Thyroid gland (tissue), 4 donors: ENCODE results near the gene IFFO2. TPM values are rescaled to one million over a fixed set of nuclear protein-coding genes. Genes with fewer than 3 reads are reported as not detected.

Experiments used
- DNase-seq, 2 donors: peaks; one replicate each; pipeline ENCODE4 v3.0.0-alpha.2; 2019
- H3K27ac ChIP-seq, 3 donors: fragments of 200-600 bp; sonication (generic); 1 replicate in 2 of 3; 2 replicates in 1 of 3; pipeline ENCODE4 v1.5.1; 2016 to 2019; ENCODE audit warnings: mild to moderate bottlenecking in 1 of 3, moderate library complexity in 1 of 3
- H3K27me3 ChIP-seq: fragments of 200-600 bp; sonication (generic); one replicate; pipeline ENCODE4 v1.5.1; 2019
- H3K36me3 ChIP-seq, 2 donors: fragments of 200-600 bp; sonication (generic); one replicate each; pipeline ENCODE4 v1.5.1; 2016 to 2019
- H3K4me1 ChIP-seq, 2 donors: fragments of 200-600 bp; sonication (generic); one replicate each; pipeline ENCODE4 v1.5.1; 2017 to 2019
- H3K4me3 ChIP-seq, 3 donors: fragments of 200-600 bp; sonication (generic); replicated peaks in 1 of 3; 1 replicate in 2 of 3; 2 replicates in 1 of 3; pipeline ENCODE4 v1.5.1; 2016; ENCODE audit warnings: mild to moderate bottlenecking in 1 of 3
- H3K9me3 ChIP-seq: fragments of 200-600 bp; sonication (generic); one replicate; pipeline ENCODE4 v1.5.1; 2017
- CTCF ChIP-seq, 6 experiments: fragments of 200-600 bp in 3 of 6; fragments of 450-650 bp in 3 of 6; sonication (generic) in 3 of 6; IDR thresholded peaks; one replicate each; pipeline ENCODE4 v1.5.1; 2016 to 2019; ENCODE audit warnings: antibody characterized with exemption in 6 of 6, mild to moderate bottlenecking in 2 of 6, inconsistent platforms in 1 of 6, moderate library complexity in 1 of 6
- POLR2A ChIP-seq, 2 donors: fragments of 450-650 bp; IDR thresholded peaks; one replicate each; pipeline ENCODE4 v1.6.1; 2017; ENCODE audit warnings: antibody characterized with exemption in 2 of 2, mild to moderate bottlenecking in 2 of 2, moderate library complexity in 1 of 2
- WGBS, 2 donors: methylation state at CpG; one replicate each; pipeline ENCODE4 v1.1.5; 2017; 5-methylcytosine and 5-hydroxymethylcytosine counted together
- intact Hi-C: fragments of 100-400 bp; cut with DNase I; formaldehyde crosslinking; loops from one replicate; pipeline ENCODE4 v1.15.1; 2023
- total RNA-seq, 4 donors: library from RNA; depleted of rRNA; stranded (reverse); fragments of >200 nt; gene quantifications; one replicate each; pipeline ENCODE4 v1.2.3, GENCODE V29; 2016

Gene IFFO2
- total RNA-seq, 4 donors from 2014 or later: 7.2 to 11.3 (median 10.1) TPM

DNA sequence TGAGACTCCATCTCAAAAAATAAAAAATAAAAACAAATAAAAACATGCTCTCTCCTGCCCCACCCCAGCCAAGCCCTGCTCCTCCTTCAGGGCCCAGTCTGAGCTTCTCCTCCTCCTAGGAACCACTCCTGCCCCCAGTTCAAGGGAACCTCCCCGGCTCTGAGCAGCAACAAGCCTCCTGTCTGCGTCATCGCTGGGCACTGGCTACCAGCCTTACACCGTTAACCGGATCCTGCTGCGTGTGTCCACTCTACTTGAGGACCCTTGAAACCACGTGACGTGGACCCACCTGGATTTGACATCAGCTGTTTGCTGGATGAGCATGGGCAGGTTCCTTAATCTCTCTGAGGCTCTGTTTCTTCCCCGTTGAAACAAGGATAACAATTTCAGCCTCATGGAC lies 95.4 kb downstream of the IFFO2 start:
- no peak overlapping the region for H3K4me3 ChIP-seq
- H3K27me3 ChIP-seq: no peaks in the 10 kb centered on the region
- DNase-seq: peak in 1 of 2 donors; percentile 39
- whole genome bisulfite sequencing, 2 donors: 38 to 55% methylated on average over 9 of the region's 9 CpGs
- intact Hi-C loops: no loop called here
- H3K36me3 ChIP-seq: no peaks in the 10 kb centered on the region
- no peaks in the 10 kb centered on the region for H3K9me3 ChIP-seq
- TF ChIP-seq POLR2A (IDR thresholded peaks at IDR 0.05) (no peak), CTCF (IDR thresholded peaks at IDR 0.05) (no peak)
- H3K27ac ChIP-seq: no peak overlapping the region
- H3K4me1 ChIP-seq: no peaks in the 10 kb centered on the region

GRCh38 chr1:18859560-18859959 lies 96.9 kb downstream of the IFFO2 start, which contains the start of gene TAS1R2:
Gene TAS1R2 (minus strand): TSS chr1:18859660. CDS start chr1:18859660, 0 bp downstream.
- Histone ChIP-seq H3K4me1 (no peaks in the 10 kb centered on the region), H3K4me3 (no peak within 1 kb of the TSS), H3K27me3 (no peaks in the 10 kb centered on the region), H3K9me3 (no peaks in the 10 kb centered on the region), H3K36me3 (no peaks in the 10 kb centered on the region), H3K27ac (no peak within 1 kb of the TSS)
- intact Hi-C loops: no loop called here
- WGBS, 2 donors: 60 to 67% methylated on average over 4 of the region's 4 CpGs
- no peak for TF ChIP-seq CTCF (IDR thresholded peaks at IDR 0.05)
- DNase-seq: no peak

- 91 to 94% methylated on average over 7 of the region's 7 CpGs for WGBS, 2 donors
- Histone ChIP-seq H3K9me3 (no peaks in the 10 kb centered on the region), H3K27me3 (no peaks in the 10 kb centered on the region), H3K4me1 (no peaks in the 10 kb centered on the region), H3K36me3 (no peaks in the 10 kb centered on the region), H3K27ac (no peak overlapping the region), H3K4me3 (no peak overlapping the region)
- TF ChIP-seq CTCF (IDR thresholded peaks at IDR 0.05): no peak
- TF ChIP-seq POLR2A (IDR thresholded peaks at IDR 0.05): no peak
- no peak for DNase-seq
- intact Hi-C loops: no loop called here
Observed at GRCh38 chr1:18858070-18858688, 98.3 kb downstream of the IFFO2 start.

- intact Hi-C loops: no loop called here
- no peak for DNase-seq
- Histone ChIP-seq H3K36me3 (no peaks in the 10 kb centered on the region), H3K4me1 (no peaks in the 10 kb centered on the region), H3K4me3 (no peak overlapping the region), H3K27me3 (no peaks in the 10 kb centered on the region), H3K27ac (no peak overlapping the region), H3K9me3 (no peaks in the 10 kb centered on the region)
- no peak for TF ChIP-seq CTCF (IDR thresholded peaks at IDR 0.05)
- no peak for TF ChIP-seq POLR2A (IDR thresholded peaks at IDR 0.05)
- WGBS, 2 donors: 95 to 97% methylated on average over 1 of the region's 1 CpG
Observed at GRCh38 chr1:18856435-18856834, 100.0 kb downstream of the IFFO2 start.

DNA sequence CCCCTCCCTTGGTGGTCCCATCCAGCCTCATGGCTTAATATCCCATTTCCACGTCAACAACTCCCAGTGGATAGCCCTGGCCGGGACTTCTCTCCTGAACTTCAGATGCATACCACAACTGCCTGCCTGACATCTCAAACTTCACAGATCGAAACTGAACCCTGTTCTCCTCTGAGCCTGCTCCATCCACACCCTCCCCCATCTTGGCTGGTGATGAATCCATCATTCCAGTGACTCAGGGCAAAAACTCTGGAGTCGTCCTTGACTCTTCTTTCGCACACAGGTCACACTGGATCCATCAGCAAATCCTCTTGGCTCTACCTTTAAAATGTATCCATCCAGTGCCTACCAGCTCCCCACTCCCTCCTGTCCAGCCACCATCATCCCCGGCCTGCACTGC lies 100.9 kb downstream of the IFFO2 start:
- H3K4me1 ChIP-seq: no peaks in the 10 kb centered on the region
- H3K9me3 ChIP-seq: no peaks in the 10 kb centered on the region
- intact Hi-C loops: no loop called here
- H3K4me3 ChIP-seq: no peak overlapping the region
- no peaks in the 10 kb centered on the region for H3K36me3 ChIP-seq
- no peak for TF ChIP-seq POLR2A (IDR thresholded peaks at IDR 0.05)
- DNase-seq: no peak
- no peaks in the 10 kb centered on the region for H3K27me3 ChIP-seq
- H3K27ac ChIP-seq: no peak overlapping the region
- 81 to 85% methylated on average over 6 of the region's 6 CpGs for WGBS, 2 donors
